ENCODE data around the gene COL4A6.

Gene COL4A6

DNA sequence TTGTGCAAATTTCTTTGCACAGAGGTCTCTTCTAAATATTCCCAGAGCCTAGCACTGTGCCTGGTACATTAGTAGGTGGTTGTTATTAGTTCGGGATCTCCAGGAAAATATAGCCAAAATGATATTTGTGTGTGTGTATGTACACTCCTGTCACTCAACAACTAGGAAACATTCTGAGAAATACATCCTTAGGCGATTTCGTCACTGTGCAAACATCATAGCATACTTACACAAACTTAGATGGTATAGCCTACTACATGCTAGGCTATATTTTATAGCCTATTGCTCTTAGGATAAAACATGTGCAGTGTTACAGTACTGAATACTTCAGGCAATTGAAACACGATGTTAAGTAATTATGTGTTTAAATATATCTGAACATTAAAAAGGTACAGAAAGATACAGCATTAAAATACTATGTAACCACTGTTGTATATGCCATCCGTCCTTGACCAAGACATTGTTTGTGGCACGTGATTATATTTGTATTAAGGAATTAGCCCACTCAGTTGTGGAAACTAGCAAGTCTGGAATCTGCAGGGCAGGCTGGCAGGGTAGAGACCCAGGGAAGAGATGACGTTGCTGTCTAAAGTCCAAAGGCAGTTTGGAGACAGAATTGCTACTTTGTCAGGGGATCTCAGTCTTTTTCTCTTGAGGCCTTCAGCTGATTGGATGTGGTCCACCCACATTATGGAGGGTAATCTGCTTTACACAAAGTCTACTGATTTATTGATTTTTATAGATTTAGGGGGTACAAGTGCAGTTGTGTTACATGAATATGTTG is 106.9 kb downstream of the COL4A6 start:
- no peak for DNase-seq

- no peak for DNase-seq
These were observed 114.5 kb downstream of the COL4A6 start for GRCh38 chrX:108323751-108324150.

DNA sequence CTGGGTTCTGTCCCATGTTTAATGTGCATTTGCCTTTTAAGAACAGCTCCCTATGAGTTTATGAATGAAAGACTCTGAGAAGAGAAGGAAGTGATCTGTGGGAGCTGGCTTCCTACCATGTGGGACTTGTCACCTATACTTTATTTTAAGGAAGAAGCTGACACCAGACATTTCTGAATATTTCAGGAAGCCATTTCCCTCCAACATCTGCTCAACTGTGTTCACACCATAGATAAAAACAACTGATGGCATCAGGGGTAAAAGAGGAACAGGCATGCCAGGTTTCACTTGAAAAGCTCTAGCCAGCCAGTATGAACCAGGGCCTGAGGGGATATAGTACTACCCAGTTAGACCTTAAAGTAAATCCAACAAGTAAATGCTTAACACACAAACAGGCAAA is 116.0 kb downstream of the COL4A6 start:
- DNase-seq, result no peak

DNA sequence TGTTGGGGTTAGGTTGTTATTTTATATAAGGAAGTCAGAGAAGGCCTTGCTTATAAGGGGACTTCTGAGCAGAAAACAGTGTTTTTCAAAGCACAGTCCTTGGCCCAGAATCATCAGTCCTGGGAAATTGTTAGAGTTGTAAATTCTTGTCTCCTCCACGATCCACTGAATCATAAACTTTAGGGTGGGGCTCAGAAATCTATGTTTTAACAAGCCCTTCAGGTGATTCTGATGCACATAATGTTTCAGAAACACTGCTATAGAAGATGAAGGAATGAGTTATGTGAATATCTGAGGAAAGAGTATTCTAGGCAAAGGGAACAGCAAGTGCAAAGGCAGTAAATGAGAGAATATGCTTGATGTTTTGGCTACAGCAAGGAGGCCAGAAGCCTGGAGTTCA is 121.8 kb downstream of the COL4A6 start:
- no peak for DNase-seq

DNA sequence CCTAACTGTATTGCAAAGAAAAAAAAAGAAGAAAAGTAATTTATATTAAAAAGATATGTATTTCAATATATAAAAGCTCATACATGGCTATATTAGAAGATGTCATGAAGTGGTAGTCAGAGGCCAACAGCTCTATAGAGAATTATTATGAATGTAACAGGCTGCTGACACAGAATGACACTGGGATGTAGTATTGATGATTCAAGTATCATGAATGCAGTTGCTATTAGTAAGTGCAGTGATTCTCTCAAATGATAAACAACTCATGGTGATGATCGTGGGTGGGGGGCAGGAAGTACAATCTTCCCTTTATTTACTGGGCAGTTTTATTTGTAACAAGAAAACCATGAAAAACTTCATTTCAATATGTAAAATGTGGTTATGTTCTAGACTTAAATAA is 124.6 kb downstream of the COL4A6 start:
- no peak for DNase-seq

GRCh38 chrX:108312957-108313356 is 125.3 kb downstream of the COL4A6 start:
- DNase-seq, result no peak

DNA sequence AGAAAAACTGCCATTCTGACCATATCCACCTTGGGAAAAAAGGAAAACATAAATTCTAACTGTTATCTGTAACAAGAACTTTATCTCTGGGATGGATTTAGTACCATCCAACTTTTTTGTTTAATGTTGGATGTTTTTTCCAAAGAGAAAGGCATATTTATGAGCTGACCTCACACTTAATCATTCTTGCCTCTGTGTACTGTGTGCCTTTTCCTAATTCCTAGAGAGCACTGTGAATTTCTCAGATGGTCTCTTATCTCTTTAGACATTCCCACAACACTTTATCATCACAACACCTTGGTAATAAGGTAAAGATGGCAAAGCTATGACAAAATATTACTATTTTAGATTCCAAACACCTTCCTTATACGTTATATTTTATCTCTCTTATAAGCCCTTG is 126.2 kb downstream of the COL4A6 start:
- no peak for DNase-seq

DNA sequence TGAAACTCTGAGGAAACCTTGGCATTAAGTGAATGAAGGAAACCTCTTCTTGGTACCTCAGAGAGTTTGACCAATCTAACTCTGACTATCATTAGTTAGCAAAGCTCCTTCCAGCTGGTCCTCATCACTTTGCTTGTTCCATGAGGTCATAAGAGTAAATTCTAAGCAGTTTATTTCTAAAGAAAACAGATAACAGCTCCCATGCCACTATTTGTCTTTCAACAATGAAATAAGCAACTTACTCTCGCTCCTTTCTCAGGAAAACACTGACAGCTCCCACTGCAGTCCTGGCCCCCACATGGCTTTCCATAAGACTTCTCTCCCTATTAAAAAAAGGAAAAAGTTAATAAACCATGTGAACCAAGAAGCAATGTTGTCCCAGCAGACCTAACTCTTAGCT is 127.7 kb downstream of the COL4A6 start:
- no peak for DNase-seq

GRCh38 chrX:108309144-108309543 is 129.1 kb downstream of the COL4A6 start:
- DNase-seq, result no peak

DNA sequence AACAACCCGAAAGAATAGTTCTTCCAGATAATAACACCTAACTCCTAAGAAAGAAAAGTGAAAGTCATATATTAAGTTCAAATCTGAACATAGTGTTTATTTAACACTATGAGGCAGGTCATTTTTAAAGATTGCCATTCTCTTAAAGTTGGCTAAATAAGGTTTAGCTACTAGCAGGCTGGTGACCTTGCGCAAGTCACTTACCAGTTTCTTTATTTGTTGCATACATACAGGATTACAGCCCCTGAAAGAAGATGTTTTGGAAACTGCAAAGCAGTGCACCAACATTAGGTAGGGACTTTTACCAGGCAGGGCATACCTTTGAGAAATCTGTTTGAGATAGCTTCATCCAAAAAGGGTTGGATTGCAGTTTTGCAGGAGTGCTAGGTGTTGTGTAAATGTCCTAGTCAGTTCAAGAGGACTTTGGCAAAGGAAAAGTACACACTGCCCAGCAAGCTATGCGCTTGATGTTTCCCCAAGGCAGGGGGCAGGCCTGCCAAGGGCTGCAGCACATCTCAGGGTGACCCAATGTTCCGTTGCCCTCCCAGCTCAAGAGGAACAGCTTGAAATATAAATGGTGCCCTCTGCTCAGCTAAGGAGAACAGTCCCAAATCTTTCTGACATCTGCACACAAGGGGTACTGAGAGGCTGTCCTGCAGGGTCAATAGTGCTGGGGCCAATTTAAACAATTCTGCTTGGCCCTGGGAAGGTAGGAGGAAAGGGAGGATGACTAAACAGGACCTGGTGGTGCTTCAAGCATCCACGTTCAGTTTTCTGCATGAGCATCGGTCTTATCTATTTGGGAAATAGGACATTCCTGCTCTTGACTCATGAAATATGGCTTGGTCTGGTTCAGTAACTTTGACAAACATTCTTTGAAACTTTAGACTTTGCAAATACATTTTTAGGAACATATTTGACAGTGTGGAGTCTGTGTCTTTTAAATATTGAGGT is 130.8 kb downstream of the COL4A6 start:
- no peak for DNase-seq

DNA sequence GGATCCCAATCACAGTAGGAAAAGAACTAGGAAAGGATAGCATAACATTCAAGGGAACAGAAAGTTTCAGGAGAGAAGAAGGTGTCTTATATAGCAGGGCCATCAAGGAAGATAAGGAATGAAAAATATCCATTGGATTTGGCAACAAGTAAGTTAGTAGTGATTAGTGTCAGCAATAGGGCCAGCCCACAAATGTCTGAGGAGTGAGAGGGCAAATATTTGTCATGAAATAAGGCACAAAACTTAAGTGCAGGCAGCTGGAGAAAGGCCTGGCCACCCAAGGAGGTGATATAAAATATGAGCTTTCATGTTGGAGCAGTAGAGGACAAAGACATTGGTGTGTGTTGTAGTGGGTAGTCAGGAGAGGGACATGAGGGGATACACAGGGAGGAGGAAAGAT is 132.1 kb downstream of the COL4A6 start:
- DNase-seq, result no peak

DNA sequence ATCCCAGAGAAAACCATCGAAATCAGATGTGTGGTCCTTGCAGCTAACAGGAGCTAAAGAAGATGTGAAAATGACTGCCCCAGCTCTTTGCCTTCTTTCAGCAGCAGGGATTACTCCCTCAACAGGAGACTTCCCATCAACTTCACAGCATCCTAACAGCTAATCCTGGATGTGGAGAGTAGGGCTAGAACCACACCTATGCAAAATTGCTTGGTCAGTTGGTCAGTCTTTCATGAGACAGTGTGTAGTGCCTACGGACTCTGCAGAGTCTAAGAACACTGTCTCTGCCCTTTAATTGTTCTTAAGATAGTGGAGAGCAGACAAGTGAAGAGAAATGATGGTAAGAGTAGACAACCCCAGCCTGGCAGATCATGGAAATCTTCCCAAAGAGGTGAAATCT is 133.5 kb downstream of the COL4A6 start:
- no peak for DNase-seq

DNA sequence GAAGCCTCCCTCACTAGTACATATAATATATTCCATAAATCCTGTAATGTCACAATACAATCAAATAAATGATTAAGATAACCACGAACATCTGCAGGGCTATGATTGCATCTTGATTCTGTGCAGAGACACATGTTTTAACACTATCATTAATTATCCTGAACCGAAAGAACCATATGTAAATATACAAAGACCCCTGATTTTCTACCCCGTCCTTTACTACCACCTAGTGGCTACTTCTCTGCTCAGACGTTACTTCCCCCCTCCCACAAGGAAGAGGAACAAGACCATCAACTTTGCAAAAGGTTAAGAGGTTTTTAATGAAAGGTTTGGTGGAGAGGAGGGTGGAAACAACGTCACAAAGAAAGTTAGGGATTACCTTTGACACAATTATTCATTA is 134.0 kb downstream of the COL4A6 start:
- no peak for DNase-seq

- DNase-seq, result no peak
These were observed 134.5 kb downstream of the COL4A6 start for GRCh38 chrX:108303682-108304081.

DNA sequence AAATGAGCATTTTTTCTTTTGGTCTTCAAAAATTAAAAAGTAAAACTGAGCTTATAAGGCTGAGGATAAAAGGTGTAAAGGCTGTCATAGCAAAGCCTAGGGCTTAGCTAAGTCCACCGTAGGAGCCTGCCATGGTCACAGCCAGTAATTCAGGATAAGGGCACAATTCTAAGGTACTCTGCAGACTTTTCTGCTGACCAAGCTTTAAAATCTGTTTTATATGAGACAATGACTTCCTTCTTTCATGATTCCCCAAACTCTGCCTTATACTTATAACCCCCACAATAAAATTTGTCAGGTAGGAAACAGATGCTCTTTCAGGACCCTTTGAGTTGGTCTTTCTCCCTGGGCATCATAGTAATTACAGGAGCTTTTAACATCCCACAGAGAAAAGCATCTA is 138.5 kb downstream of the COL4A6 start:
- no peak for DNase-seq

- DNase-seq, result no peak
These were observed 139.1 kb downstream of the COL4A6 start for GRCh38 chrX:108299101-108299591.

GRCh38 chrX:108298165-108298602 is 140.0 kb downstream of the COL4A6 start:
- DNase-seq, result no peak

DNA sequence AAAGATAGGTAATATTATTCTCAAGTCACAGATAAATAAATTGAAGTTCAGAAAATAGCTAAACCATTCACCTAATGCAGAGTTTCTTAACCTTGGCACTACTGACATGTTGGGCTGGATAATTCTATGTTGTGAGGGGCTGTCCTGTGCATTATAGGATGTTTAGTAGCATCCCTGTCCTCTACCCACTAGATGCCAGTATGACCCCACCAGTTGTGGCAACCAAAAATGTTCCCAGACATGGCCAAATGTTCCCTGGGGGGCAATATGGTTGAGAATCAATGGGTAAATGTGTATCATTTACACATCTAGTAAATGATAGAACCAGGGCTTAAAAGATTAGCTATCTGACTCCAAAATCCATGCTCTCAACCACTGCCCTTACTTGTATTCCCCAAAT is 140.9 kb downstream of the COL4A6 start:
- DNase-seq, result no peak

DNA sequence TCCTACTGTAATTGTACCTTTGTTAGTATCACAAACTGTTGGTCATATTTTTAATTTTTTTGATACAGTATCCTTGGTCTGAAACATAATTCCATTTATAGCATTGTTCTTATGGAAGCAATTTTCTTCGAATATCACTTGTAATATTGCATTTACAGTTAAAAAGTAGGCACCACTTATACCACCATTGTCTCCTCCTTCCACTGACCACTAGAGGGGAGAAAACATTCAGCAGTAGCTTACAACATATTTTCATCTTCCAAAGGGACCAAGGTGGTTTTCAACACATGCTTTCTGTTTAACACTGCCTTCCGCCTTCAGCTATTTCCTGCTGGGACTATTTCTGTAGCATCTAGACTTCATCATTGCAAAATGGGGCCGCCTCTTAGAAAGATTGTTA is 146.2 kb downstream of the COL4A6 start:
- DNase-seq, result no peak

GRCh38 chrX:108285918-108286317 is 152.3 kb downstream of the COL4A6 start:
- DNase-seq, result no peak

- DNase-seq, result no peak
These were observed 152.9 kb downstream of the COL4A6 start for GRCh38 chrX:108285356-108285755.

DNA sequence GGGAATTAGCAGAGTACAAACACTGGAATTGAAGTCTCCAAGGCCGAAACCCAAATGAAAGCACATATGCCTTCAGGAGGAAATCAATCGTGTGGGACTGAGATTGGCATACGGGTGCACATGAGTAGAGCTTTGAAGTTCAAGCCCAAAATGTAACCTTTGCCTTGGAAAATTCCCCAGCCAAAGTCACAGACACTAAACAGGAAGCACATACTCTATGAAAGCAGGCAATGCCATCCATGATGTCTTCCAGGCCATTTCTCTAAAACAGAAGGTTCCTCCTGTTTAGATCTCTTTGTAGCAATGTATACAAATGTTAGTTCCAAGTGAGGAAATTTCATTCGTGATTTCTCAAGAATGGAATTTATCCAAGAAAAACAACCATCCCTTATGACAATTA is 162.5 kb downstream of the COL4A6 start:
- DNase-seq, result no peak

DNA sequence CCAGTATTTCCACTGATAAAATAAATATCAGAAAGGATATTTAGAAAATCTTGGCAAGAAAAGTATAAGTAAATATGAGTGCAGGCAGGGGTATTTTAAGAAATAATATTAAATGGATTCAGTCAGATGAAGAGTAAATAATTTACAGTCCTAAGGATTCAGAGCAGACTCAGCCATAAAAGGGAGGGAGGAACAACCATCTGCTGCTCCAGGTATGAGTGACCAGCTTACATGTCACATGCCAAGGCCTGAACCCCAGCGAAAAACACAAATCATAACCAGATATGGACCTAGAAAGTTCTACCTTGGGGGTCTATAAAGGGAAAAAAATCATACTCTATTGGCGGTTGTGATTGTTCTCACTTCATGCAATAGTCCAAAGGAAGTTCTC is 166.8 kb downstream of the COL4A6 start:
- DNase-seq, result no peak

Measured in T-helper 9 cell (primary cell).